HG03342 (cell line): ENCODE results near the gene NR1H2.

ENCODE experiments used
- ATAC-seq: cut with Tn5 transposase; IDR thresholded peaks from one replicate; pipeline ENCODE4 v1.9.1; 2021; ENCODE audit warnings: mild to moderate bottlenecking, moderate library complexity; ENCODE audit not compliant: unreplicated experiment

The NR1H2 gene

GRCh38 chr19:50420127-50420526 is 43.9 kb downstream of the NR1H2 start:
- no peak for ATAC-seq

GRCh38 chr19:50420808-50421207 is 44.6 kb downstream of the NR1H2 start:
- ATAC-seq = no peak

DNA sequence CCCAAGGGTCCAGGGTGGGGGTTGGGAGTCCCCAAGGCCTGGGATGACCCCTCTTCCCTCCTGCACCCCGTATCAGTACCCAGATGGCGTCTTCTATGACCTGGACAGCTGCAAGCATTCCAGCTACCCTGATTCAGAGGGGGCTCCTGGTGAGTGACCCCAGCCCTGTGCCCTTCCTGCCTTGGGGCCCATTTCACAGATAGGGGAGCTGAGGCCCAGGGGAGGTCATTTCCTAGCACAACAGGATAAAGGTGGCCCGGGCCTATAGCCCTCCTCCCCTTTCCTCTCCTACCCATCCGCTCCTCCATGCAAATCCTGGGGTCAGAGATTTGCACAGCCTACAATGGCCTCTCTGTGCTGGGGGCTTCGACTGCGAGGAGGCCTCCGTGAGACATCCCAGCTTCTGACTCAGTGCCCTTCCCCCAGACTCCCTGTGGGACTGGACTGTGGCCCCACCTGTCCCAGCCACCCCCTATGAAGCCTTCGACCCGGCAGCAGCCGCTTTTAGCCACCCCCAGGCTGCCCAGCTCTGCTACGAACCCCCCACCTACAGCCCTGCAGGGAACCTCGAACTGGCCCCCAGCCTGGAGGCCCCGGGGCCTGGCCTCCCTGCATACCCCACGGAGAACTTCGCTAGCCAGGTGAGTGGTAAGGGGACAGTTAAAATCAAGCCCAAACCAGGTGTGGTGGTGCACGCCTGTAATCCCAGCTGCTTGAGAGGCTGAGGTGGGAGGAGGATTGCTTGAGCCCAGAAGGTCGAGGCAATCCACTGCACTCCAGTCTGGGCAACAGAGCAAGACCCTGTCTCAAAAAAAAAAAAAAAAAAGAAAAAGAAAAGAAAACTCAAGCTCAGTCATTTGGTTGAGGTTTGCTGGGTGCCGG is 46.4 kb downstream of the NR1H2 start:
- no peak for ATAC-seq

- no peak for ATAC-seq
Measured at GRCh38 chr19:50423279-50424113, 47.2 kb downstream of the NR1H2 start.

DNA sequence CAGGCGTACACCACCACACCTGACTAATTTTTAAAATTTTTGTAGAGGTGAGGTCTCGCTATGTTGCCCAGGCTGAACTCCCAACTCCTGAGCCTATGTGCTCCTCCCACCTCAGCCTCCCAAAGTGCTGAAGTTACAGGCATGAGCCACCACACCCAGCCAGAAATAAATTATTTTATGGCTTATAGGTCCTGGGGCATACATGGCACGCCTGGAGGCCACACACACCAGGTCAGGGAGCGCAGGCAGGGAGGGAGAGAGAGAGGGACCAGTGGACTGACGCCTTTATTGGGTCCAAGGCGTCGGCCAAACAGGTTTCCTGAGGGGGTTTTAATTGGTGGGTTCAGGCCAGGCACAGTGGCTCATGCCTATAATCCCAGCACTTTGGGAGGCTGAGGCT is 49.3 kb downstream of the NR1H2 start:
- no peak for ATAC-seq

DNA sequence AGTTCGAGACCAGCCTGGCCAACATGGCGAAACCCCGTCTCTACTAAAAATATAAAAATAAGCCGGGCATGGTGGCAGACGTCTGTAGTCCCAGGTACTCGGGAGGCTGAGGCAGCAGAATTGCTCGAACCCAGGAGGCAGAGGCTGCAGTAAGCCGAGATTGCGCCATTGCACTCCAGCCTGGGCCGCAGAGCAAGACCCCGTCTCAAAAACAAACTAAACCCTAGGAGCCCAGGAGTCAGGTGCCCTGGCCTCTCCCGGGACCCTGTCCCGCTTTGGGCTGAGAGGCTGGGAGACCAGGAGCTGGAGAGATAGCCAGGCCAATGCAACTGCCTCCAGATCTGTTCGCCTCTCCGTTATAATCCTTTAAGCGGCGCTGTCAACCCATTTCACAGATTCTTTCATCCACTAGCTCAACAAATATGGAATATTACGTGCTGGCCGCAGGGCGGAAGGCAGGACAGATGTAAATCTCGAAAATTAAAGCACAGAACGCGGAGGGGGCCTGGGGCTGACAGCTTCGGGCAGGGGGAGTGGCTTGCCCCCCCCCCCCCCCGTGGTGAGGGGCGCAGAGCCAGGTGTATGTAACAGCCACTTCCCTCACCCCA is 51.2 kb downstream of the NR1H2 start:
- ATAC-seq = no peak

DNA sequence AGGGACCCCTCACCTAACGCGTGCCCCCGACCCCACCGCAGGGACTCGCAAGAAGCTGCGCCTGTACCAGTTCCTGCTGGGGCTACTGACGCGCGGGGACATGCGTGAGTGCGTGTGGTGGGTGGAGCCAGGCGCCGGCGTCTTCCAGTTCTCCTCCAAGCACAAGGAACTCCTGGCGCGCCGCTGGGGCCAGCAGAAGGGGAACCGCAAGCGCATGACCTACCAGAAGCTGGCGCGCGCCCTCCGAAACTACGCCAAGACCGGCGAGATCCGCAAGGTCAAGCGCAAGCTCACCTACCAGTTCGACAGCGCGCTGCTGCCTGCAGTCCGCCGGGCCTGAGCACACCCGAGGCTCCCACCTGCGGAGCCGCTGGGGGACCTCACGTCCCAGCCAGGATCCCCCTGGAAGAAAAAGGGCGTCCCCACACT is 51.8 kb downstream of the NR1H2 start:
- ATAC-seq = no peak

GRCh38 chr19:50428772-50429463 is 52.7 kb downstream of the NR1H2 start:
- ATAC-seq = no peak

GRCh38 chr19:50430888-50431342 is 54.7 kb downstream of the NR1H2 start:
- ATAC-seq = no peak

GRCh38 chr19:50431343-50432220 is 55.3 kb downstream of the NR1H2 start:
- peak; percentile 68 for ATAC-seq

GRCh38 chr19:50432221-50433028 is 56.2 kb downstream of the NR1H2 start, which contains the start of gene MYBPC2:
MYBPC2 (plus strand) TSS chr19:50432892; CDS start chr19:50432954, 62 bp downstream.
- ATAC-seq = peak; percentile 2
